KBM-7 (cell line): ENCODE data around the gene SRP9.
"Not testable (repeated sequence)": the region's sequence is repeated elsewhere in the genome, so short reads cannot be mapped to it uniquely, and the experiment has no call there.

Experiments used
- DNase-seq: peaks from one replicate; pipeline ENCODE4 v3.0.0-alpha.2; 2015
- in situ Hi-C: fragments of 300-500 bp; cut with MboI; formaldehyde crosslinking; loops from 2 replicates; pipeline ENCODE4 v1.14.3; 2020; ENCODE audit warnings: low sequenced_read_pairs, low pct_unique_long_range_greater_than_20kb, mixed read lengths

Gene SRP9

DNA sequence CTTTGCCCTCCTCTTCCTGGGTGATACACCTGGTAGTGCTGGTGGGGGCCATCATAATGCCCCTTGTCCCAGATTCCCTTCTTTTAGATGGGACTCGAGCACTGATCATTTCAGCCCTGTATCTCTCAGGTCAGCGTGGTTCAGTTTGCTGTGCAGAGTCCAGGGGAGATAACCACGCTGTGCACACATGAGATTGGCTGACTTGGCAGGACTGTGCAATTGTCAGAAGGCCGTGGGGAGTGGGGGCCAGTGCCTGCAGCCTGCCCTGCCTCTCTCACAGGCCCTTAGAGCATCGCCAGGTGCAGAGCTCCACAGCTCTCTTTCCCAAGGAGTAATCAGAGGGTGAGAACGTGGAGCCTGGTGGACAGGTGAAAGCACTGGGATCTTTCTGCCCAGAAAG is 47.5 kb downstream of the SRP9 start:
- in situ Hi-C loops: no loop called here
- DNase-seq: no peak

DNA sequence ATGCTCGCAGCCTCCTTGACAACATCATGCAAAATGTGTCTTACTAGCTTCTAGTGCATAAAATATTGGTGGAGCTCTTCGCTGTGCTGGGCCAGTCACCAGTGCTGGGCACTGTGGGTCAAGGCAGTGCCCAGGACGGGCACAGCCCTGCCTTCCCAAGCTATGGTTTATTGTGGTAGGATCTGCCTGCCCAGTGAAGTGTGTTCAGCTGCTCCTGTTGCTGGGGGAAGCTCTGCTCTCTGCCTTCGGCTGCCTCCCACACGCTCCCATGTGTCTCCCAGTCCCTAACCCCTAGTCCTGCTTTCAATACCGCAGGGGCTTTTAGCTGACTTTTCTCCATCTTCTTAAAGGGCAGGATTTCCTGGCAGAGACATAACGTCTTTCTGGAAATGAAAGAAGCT is 48.0 kb downstream of the SRP9 start:
- in situ Hi-C loops: no loop called here
- DNase-seq: peak; percentile 32

DNA sequence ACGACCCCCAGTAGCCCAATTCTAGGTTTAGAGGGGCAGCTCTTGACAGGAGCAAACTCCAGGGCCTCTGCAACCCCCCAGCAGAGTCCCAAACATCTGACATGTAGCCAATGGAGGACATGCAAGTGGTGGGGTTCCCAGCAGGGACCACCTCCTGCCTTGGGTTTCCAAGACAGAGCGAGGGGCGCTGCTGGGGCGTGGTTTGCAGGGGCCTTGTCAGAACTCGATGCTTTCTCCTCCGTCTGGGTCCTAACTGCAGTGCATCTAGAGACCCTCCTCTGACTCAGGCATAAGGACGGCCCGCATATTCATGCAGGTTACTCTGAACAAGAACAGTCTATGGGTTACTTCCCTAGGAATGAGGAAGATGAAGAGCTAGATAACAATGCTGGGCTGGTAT is 49.5 kb downstream of the SRP9 start:
- in situ Hi-C loops: no loop called here
- DNase-seq: no peak

DNA sequence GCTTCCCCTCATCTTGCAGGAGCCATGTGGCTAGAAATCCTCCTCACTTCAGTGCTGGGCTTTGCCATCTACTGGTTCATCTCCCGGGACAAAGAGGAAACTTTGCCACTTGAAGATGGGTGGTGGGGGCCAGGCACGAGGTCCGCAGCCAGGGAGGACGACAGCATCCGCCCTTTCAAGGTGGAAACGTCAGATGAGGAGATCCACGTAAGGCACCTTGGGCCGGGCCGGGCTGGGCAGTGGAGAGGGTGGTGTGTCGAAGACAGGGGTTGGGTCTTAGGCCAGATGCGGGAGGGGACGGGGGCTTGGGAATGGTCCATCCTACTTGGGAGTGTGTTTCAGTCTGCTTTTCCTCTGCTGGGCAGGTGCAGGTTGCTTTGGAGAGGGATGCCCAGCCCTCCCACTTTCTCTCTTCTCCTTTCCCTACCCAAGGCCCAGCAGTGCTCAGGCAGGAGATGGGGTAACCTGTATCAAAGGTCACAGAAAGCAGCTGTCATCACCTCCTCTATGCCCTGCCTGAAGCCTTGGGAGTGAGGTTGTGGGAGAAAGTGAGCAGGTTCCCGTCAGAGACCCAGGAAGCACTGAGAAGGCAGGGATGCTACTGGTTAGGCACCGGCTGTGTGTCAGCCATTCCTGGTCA is 51.2 kb downstream of the SRP9 start:
- no peak for DNase-seq
- in situ Hi-C loops: no loop called here

DNA sequence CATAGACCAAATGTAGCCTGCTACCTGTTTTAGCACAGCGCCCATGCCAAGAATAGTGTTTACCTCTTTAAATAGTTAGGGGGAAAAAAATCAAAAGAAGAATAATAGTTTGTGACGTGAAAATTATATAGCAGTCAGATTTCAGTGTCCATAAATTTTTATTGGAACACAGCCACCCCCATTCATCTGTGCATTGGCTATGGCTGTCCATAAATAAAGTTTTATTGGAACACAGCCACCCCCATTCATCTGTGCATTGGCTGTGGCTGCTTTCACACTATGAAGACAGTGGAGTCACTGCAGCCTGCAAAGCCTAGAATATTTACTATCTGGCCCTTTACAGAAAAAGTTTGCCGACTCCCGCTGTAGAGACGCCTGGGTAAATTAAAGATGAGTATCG is 53.2 kb downstream of the SRP9 start:
- no peak for DNase-seq
- in situ Hi-C loops: no loop called here

DNA sequence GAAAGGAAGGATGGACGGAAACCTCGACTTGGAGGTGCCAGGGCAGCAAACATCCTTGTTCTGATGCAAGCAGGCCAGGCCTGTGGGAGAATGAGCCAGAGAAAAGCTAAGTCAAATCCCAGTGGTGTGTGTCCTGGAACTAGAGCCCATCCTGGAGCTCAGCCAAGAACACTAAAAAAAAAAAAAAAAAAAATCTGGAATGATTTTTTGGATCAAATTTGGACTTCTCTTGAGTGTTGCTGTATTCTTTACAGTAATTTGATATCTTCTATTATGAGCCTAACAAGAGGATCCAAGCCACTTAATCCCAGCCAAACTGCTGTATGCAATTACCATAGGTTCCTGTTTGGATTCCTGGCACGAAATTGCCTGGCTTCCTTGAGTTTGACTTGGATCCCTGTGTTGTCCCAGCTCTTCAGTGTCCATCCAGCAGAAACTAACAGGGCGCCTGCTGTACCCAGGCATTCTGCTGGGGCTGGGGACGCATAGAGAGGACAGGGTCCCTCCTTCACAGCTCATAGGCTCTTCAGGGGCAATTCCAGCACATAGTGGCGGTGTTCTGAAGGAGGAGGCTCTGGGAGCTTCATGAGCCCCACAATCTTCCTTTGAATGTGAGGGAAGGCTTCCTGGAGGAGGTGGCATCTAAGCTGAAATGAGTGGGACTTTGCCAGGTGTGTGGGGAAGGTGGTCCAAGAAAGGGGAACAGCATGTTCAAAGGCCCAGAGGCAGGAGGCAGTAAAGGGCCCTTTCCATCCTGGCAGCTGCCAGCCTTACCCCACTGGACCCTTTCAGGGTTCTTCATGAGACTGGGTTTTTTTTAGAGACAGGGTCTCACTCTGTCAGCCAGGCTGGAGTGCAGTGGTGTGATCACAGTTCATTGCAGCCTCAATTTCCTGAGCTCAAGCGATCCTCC is 57.0 kb downstream of the SRP9 start:
- no peak for DNase-seq
- in situ Hi-C loops: no loop called here

DNA sequence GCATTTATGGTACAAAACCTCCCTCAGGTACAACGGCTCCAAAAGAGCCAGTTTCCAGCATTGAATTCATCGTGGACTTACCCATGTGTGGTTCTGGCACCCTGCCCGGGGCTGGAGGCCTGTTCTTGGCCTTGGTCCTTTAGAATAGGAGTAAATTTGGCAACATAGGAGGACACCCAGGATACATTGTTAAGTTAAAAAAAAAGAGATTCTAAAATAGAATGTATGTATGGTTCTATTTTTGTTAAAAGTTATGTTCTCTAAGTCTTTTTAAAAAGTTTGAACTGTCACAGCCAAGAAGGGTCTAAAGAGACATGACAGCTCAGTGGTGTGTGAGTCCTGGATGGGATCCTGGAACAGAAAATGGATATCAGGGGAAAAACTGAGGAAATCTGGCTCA is 58.2 kb downstream of the SRP9 start:
- in situ Hi-C loops: no loop called here
- DNase-seq: no peak

DNA sequence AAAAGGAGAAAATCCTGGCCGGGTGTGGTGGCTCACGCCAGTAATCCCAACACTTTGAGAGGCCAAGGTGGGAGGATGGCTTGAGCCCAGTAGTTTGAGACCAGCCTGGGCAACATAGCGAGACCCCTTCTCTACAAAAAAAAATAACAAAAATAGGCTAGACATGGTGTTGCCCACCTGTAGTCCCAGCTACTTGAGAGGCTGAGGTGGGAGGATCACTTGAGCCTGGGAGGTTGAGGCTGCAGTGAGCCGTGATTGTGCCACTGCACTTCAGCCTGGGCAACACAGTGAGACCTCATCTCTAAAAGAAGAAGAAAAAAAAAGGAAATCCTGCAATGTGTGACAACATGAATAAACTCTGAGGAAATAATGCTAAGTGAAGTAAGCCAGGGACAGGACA is 58.7 kb downstream of the SRP9 start:
- in situ Hi-C loops, DNase-seq: not testable (repeated sequence)

DNA sequence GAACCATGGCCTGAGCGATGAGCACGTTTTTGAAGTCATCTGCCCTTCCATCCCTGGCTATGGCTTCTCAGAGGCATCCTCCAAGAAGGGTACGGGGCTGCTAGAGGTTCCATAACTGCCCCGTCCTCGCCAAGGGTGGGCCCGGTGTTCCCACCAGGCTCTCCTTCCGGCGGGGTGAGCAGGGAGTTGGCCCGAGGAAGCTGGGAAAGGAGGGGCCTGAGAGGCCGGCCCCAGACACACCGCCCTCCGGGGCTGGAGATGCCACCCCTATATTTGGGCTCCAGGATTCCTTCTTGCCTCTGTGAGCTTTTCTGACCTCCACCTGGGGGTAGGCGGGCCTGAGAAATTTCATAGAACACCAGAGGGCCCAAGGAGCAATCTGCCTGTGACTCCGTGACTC is 61.2 kb downstream of the SRP9 start:
- in situ Hi-C loops: no loop called here
- DNase-seq: no peak
